Measurements from ENCODE around the gene ATAD3B. TPM values are rescaled to one million over a fixed set of nuclear protein-coding genes. Genes with fewer than 3 reads are reported as not detected.
"Not testable (repeated sequence)": the region's sequence is repeated elsewhere in the genome, so short reads cannot be mapped to it uniquely, and the experiment has no call there.

Gene ATAD3B
- polyA plus RNA-seq, 1 experiment, result 7.7 TPM

GRCh38 chr1:1521331-1521730 lies 49.8 kb downstream of the ATAD3B start:
- DNase-seq (ENCODE audit: low read depth, low spot score), result no peak
- POLR2A ChIA-PET, result no interaction called here
- Histone ChIP-seq H3K9me3 (ENCODE audit: control insufficient read depth, insufficient read depth, low read length) (no peaks in the 10 kb centered on the region; the same call in 1 of the 2 replicates), H3K4me3 (ENCODE audit: low read depth, low read length) (no peak overlapping the region), H3K27ac (ENCODE audit: low read depth, low read length) (no peak overlapping the region), H3K27me3 (ENCODE audit: control insufficient read depth, insufficient read depth, low read length) (no peaks in the 10 kb centered on the region)
- TF ChIP-seq, protein P1, sequence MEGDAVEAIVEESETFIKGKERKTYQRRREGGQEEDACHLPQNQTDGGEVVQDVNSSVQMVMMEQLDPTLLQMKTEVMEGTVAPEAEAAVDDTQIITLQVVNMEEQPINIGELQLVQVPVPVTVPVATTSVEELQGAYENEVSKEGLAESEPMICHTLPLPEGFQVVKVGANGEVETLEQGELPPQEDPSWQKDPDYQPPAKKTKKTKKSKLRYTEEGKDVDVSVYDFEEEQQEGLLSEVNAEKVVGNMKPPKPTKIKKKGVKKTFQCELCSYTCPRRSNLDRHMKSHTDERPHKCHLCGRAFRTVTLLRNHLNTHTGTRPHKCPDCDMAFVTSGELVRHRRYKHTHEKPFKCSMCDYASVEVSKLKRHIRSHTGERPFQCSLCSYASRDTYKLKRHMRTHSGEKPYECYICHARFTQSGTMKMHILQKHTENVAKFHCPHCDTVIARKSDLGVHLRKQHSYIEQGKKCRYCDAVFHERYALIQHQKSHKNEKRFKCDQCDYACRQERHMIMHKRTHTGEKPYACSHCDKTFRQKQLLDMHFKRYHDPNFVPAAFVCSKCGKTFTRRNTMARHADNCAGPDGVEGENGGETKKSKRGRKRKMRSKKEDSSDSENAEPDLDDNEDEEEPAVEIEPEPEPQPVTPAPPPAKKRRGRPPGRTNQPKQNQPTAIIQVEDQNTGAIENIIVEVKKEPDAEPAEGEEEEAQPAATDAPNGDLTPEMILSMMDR (IDR thresholded peaks at IDR 0.05; ENCODE audit: low read depth, low read length), result no peak
- CTCF ChIA-PET, result interaction anchor here (0.8 kb wide), 1 partner anchor 16 kb away, joined by 3 read pairs; no protein-coding TSS in a partner anchor

DNA sequence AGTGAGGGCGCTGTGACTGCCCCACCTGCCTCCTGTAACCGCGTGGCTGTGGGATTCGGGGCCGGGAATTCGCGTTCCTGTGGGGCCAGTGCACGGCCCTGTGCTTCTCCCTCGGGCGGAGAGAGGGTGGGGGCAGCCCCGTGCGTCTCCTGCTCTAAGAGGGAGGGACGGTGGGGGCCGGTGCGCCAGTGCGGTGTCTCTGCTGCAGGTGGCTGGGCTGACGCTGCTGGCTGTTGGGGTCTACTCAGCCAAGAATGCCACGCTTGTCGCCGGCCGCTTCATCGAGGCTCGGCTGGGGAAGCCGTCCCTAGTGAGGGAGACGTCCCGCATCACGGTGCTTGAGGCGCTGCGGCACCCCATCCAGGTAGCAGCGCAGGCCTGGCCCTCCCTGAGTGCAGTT lies 51.0 kb downstream of the ATAD3B start:
- H3K9me3 ChIP-seq (ENCODE audit: control insufficient read depth, insufficient read depth, low read length); H3K27ac ChIP-seq (ENCODE audit: low read depth, low read length); DNase-seq (ENCODE audit: low read depth, low spot score); H3K27me3 ChIP-seq (ENCODE audit: control insufficient read depth, insufficient read depth, low read length); H3K4me3 ChIP-seq (ENCODE audit: low read depth, low read length); CTCF ChIA-PET: not testable (repeated sequence)
- POLR2A ChIA-PET, result interaction anchor here (0.5 kb wide), 1 partner anchor 22 kb away, joined by 3 read pairs; no protein-coding TSS in a partner anchor

DNA sequence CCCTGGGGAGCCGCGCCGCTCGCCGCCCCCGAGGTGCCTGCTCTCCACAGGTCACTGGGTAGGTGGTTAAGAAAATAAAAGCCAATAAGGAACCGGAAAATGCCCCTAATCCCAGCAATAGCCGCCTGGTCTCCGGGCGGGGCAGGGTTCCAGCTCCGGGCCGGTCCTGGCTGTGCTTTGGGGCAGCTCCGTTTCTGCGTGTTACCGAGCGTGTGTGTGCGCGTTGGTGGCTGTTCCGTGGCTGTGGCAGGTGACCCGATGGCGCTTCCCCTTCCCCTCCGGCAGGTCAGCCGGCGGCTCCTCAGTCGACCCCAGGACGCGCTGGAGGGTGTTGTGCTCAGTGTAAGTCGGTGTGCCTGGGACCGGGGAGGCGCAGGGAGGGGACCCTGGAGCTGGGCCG lies 51.7 kb downstream of the ATAD3B start:
- DNase-seq (ENCODE audit: low read depth, low spot score); H3K27ac ChIP-seq (ENCODE audit: low read depth, low read length); CTCF ChIA-PET; H3K27me3 ChIP-seq (ENCODE audit: control insufficient read depth, insufficient read depth, low read length); H3K4me3 ChIP-seq (ENCODE audit: low read depth, low read length); H3K9me3 ChIP-seq (ENCODE audit: control insufficient read depth, insufficient read depth, low read length): not testable (repeated sequence)
- POLR2A ChIA-PET, result interaction anchor here (0.5 to 0.8 kb wide), 2 partner anchors 12 to 23 kb away, joined by 3 read pairs; partner anchors contain the start of gene ATAD3A

DNA sequence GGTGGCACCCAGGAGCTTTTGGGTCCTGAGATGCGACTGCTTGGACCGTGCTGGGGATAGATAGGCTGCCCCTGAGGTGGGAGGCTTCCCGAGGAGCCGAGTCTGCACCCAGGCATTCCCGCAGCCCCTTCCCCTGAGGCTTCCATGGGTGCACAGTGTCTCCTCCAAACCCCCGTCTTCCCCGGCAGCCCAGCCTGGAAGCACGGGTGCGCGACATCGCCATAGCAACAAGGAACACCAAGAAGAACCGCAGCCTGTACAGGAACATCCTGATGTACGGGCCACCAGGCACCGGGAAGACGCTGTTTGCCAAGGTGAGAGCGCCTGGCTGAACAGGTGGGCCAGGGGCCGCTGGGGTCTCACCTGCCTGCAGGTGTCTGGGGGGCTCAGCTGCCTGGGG lies 52.1 kb downstream of the ATAD3B start:
- H3K27ac ChIP-seq (ENCODE audit: low read depth, low read length); DNase-seq (ENCODE audit: low read depth, low spot score); H3K27me3 ChIP-seq (ENCODE audit: control insufficient read depth, insufficient read depth, low read length); H3K9me3 ChIP-seq (ENCODE audit: control insufficient read depth, insufficient read depth, low read length); H3K4me3 ChIP-seq (ENCODE audit: low read depth, low read length); CTCF ChIA-PET: not testable (repeated sequence)
- POLR2A ChIA-PET, result interaction anchor here (0.8 kb wide), 1 partner anchor 12 kb away, joined by 3 read pairs; the partner anchor contains the start of gene ATAD3A

DNA sequence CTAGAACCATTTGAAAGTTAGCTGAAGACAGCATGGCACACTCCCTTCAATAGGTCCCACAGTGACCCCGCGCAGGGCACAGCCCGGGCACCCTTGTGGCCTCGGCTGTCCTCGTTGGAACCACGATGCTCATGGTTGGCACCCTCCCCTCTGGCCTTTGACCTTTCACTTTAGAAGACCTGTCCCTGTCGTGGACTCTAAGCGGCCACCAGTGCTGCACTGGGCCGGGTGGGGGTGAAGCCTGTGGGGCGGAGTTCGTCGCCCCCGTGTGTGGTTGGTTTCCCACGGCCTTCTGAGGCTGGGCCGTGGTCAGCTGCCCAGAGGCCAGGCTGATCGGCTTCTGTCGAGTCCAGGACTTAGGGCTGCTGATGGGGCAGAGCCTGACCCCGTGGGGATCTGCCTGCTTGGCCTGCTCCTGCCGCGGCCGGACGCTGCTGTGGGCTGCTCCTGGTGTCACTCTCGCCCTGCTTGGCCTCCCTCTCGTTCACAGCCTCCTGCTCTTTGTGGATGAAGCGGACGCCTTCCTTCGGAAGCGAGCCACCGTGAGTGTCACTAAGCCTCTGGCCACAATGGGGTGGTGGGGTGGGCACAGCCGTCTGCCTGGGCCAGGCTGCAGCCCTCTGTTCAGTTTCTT lies 53.3 kb downstream of the ATAD3B start:
- H3K4me3 ChIP-seq (ENCODE audit: low read depth, low read length); H3K27me3 ChIP-seq (ENCODE audit: control insufficient read depth, insufficient read depth, low read length); H3K27ac ChIP-seq (ENCODE audit: low read depth, low read length); POLR2A ChIA-PET; DNase-seq (ENCODE audit: low read depth, low spot score); CTCF ChIA-PET: not testable (repeated sequence)
- H3K9me3 ChIP-seq (ENCODE audit: control insufficient read depth, insufficient read depth, low read length), result peaks cover 12% of the 10 kb centered on the region

GRCh38 chr1:1526476-1526875 lies 54.9 kb downstream of the ATAD3B start:
- CTCF ChIA-PET; POLR2A ChIA-PET; H3K4me3 ChIP-seq (ENCODE audit: low read depth, low read length); H3K27me3 ChIP-seq (ENCODE audit: control insufficient read depth, insufficient read depth, low read length); DNase-seq (ENCODE audit: low read depth, low spot score); H3K27ac ChIP-seq (ENCODE audit: low read depth, low read length): not testable (repeated sequence)
- peaks cover 23% of the 10 kb centered on the region for H3K9me3 ChIP-seq (ENCODE audit: control insufficient read depth, insufficient read depth, low read length)

GRCh38 chr1:1527092-1527816 lies 55.7 kb downstream of the ATAD3B start:
- DNase-seq (ENCODE audit: low read depth, low spot score), result no peak
- H3K27me3 ChIP-seq (ENCODE audit: control insufficient read depth, insufficient read depth, low read length), result no peaks in the 10 kb centered on the region
- ChIA-PET CTCF (no interaction called here), POLR2A (no interaction called here)
- TF ChIP-seq, protein P1 (IDR thresholded peaks at IDR 0.05; ENCODE audit: low read depth, low read length), result no peak
- no peak overlapping the region for H3K27ac ChIP-seq (ENCODE audit: low read depth, low read length)
- H3K4me3 ChIP-seq (ENCODE audit: low read depth, low read length), result no peak overlapping the region
- peaks cover 26% of the 10 kb centered on the region for H3K9me3 ChIP-seq (ENCODE audit: control insufficient read depth, insufficient read depth, low read length)
